IMR-90 (cell line): ENCODE results near the gene NPB. TPM values are rescaled to one million over a fixed set of nuclear protein-coding genes. Genes with fewer than 3 reads are reported as not detected.

Experiments
- ATAC-seq: fragments of 200-7000 bp; cut with Tn5 transposase; 2 replicates; pipeline ENCODE4 v1.9.1; 2020; ENCODE audit warnings: low read depth, mild to moderate bottlenecking, moderate library complexity
- BruUV-seq: library from RNA; stranded (reverse); fragments of 400-500 nt; replicated peaks from 2 replicates; lab custom pipeline; 2021; lab: Mats Ljungman, UMichigan
- CTCF ChIA-PET: fragments of 300-600 bp; formaldehyde crosslinking; extraction: SDS; loops from one replicate; lab custom pipeline; 2021; ENCODE audit warnings: antibody characterized with exemption; lab: Yijun Ruan, JAX
- POLR2A ChIA-PET: fragments of 300-600 bp; sonication (Branson Sonifier 250); formaldehyde crosslinking; loops from one replicate; lab custom pipeline; 2022; ENCODE audit warnings: antibody characterized with exemption; ENCODE audit not compliant: unreplicated experiment; lab: Charles Lee
- DNase-seq: peaks from one replicate; pipeline ENCODE4 v3.0.0; 2013
- H2AFZ ChIP-seq: replicated peaks from 2 replicates; pipeline ENCODE3; 2013; ENCODE audit warnings: low read length, mild to moderate bottlenecking; ENCODE audit not compliant: poor library complexity
- H2AK5ac ChIP-seq: 2 replicates; pipeline ENCODE4 v1.6.1; 2013; ENCODE audit warnings: low read depth, low read length, inconsistent platforms
- H2AK9ac ChIP-seq: replicated peaks from 2 replicates; pipeline ENCODE3; 2013; ENCODE audit warnings: mild to moderate bottlenecking, low read depth, low read length, moderate library complexity; ENCODE audit not compliant: poor library complexity
- H2BK120ac ChIP-seq: 2 replicates; pipeline ENCODE4 v1.6.1; 2013; ENCODE audit warnings: low read depth, low read length, inconsistent platforms
- H2BK15ac ChIP-seq: 3 replicates; pipeline ENCODE4 v1.6.1; 2013; ENCODE audit warnings: low read depth, low read length, inconsistent platforms
- H2BK20ac ChIP-seq: 2 replicates; pipeline ENCODE4 v1.6.1; 2013; ENCODE audit warnings: low read depth, mild to moderate bottlenecking, inconsistent platforms, low read length, moderate library complexity
- H2BK5ac ChIP-seq: 2 replicates; pipeline ENCODE4 v1.6.1; 2013; ENCODE audit warnings: mild to moderate bottlenecking, low read depth, low read length, inconsistent platforms; ENCODE audit not compliant: poor library complexity, severe bottlenecking
- H3K14ac ChIP-seq: replicated peaks from 2 replicates; pipeline ENCODE4 v1.6.1; 2013; ENCODE audit warnings: low read depth, low read length, inconsistent platforms
- H3K18ac ChIP-seq: 2 replicates; pipeline ENCODE4 v1.6.1; 2013; ENCODE audit warnings: low read depth, low read length, control low read depth
- H3K23ac ChIP-seq: 2 replicates; pipeline ENCODE4 v1.6.1; 2013; ENCODE audit warnings: low read depth, low read length, inconsistent platforms
- H3K27ac ChIP-seq: 2 replicates; pipeline ENCODE4 v1.5.1; 2013; ENCODE audit warnings: mild to moderate bottlenecking, control low read depth, low read length; ENCODE audit not compliant: insufficient read depth
- H3K27me3 ChIP-seq: 2 replicates; pipeline ENCODE4 v1.6.1; 2013; ENCODE audit warnings: low read length; ENCODE audit not compliant: control insufficient read depth, insufficient read depth
- H3K36me3 ChIP-seq: 2 replicates; pipeline ENCODE4 v1.6.1; 2013; ENCODE audit warnings: low read length, mixed read lengths; ENCODE audit not compliant: control insufficient read depth, insufficient read depth
- H3K4ac ChIP-seq: 2 replicates; pipeline ENCODE4 v1.6.1; 2013; ENCODE audit warnings: low read depth, low read length, inconsistent platforms
- H3K4me1 ChIP-seq: 2 replicates; pipeline ENCODE4 v1.6.1; 2013; ENCODE audit warnings: low read length, mixed read lengths; ENCODE audit not compliant: control insufficient read depth, insufficient read depth
- H3K4me2 ChIP-seq: 2 replicates; pipeline ENCODE4 v1.6.1; 2013; ENCODE audit warnings: low read depth, mild to moderate bottlenecking, control low read depth, low read length, moderate library complexity
- H3K4me3 ChIP-seq: 2 replicates; pipeline ENCODE4 v1.5.1; 2013; ENCODE audit warnings: low read depth, mild to moderate bottlenecking, control low read depth, low read length, moderate library complexity; ENCODE audit not compliant: insufficient read depth
- H3K56ac ChIP-seq: 2 replicates; pipeline ENCODE4 v1.6.1; 2013; ENCODE audit warnings: low read length, inconsistent platforms; ENCODE audit not compliant: insufficient read depth; ENCODE audit errors: extremely low read depth
- H3K79me1 ChIP-seq, 2 experiments: 2 replicates each; pipeline ENCODE4 v1.6.1; 2013; ENCODE audit warnings: low read length in 2 of 2, inconsistent platforms in 1 of 2, low read depth in 1 of 2
- H3K9ac ChIP-seq: 2 replicates; pipeline ENCODE4 v1.6.1; 2013; ENCODE audit warnings: low read depth, low read length, control low read depth
- H3K9me1 ChIP-seq: 2 replicates; pipeline ENCODE4 v1.6.1; 2013; ENCODE audit warnings: low read length, inconsistent platforms; ENCODE audit not compliant: insufficient read depth
- H3K9me3 ChIP-seq: 2 replicates; pipeline ENCODE4 v1.6.1; 2013; ENCODE audit warnings: low read length; ENCODE audit not compliant: control insufficient read depth, insufficient read depth
- H4K20me1 ChIP-seq: 2 replicates; pipeline ENCODE4 v1.6.1; 2013; ENCODE audit warnings: low read length, inconsistent platforms; ENCODE audit not compliant: insufficient read depth
- H4K5ac ChIP-seq: 2 replicates; pipeline ENCODE4 v1.6.1; 2013; ENCODE audit warnings: mild to moderate bottlenecking, low read depth, low read length, control low read depth
- H4K8ac ChIP-seq, 2 experiments: 2 replicates each; pipeline ENCODE4 v1.6.1; 2013; ENCODE audit warnings: low read depth in 2 of 2, low read length in 2 of 2, control low read depth in 1 of 2, inconsistent platforms in 1 of 2
- H4K91ac ChIP-seq: 2 replicates; pipeline ENCODE4 v1.6.1; 2013; ENCODE audit warnings: low read depth, low read length, inconsistent platforms; ENCODE audit not compliant: insufficient read depth
- CEBPB ChIP-seq: IDR thresholded peaks from 2 replicates; pipeline ENCODE4 v1.6.1; 2012; ENCODE audit warnings: low read depth, low read length, improper control_type of control experiment
- CHD1 ChIP-seq: IDR thresholded peaks from 2 replicates; pipeline ENCODE4 v1.6.1; 2012; ENCODE audit warnings: low read depth, low read length, improper control_type of control experiment
- FOS ChIP-seq: fragments of 150-350 bp; IDR thresholded peaks from 2 replicates; pipeline ENCODE4 v1.6.1; 2016; ENCODE audit warnings: low read depth, low read length
- MAFK ChIP-seq: IDR thresholded peaks from 2 replicates; pipeline ENCODE4 v1.6.1; 2012; ENCODE audit warnings: low read depth, low read length, improper control_type of control experiment
- MAZ ChIP-seq: IDR thresholded peaks from 2 replicates; pipeline ENCODE4 v1.6.1; 2012; ENCODE audit warnings: low read depth, mild to moderate bottlenecking, low read length, improper control_type of control experiment, moderate library complexity, borderline replicate concordance
- NFE2L2 ChIP-seq: fragments of 150-350 bp; IDR thresholded peaks from 2 replicates; pipeline ENCODE4 v1.6.1; 2016; ENCODE audit warnings: low read depth, mild to moderate bottlenecking, low read length
- RAD21 ChIP-seq: IDR thresholded peaks from 2 replicates; pipeline ENCODE4 v1.6.1; 2012; ENCODE audit warnings: low read length, improper control_type of control experiment
- RFX5 ChIP-seq: IDR thresholded peaks from 2 replicates; pipeline ENCODE4 v1.8.0; 2012; ENCODE audit warnings: low read depth, mild to moderate bottlenecking, low read length, moderate library complexity
- SMC3 ChIP-seq: fragments of 150-350 bp; IDR thresholded peaks from 2 replicates; pipeline ENCODE4 v1.6.1; 2016; ENCODE audit warnings: low read depth, mild to moderate bottlenecking, antibody characterized with exemption, low read length, moderate library complexity
- WGBS, 2 experiments: methylation state at CpG; one replicate each; pipeline versions ENCODE4 v1.1.5 to v1.1.7; 2013; ENCODE audit warnings: missing lambda C conversion rate in 2 of 2; ENCODE audit not compliant: insufficient read length in 1 of 2; ENCODE audit errors: extremely low coverage in 2 of 2; 5-methylcytosine and 5-hydroxymethylcytosine counted together
- dilution Hi-C: fragments of 300-500 bp; cut with HindIII; formaldehyde crosslinking; loops from one replicate; pipeline ENCODE4 v1.14.3; 2018; ENCODE audit warnings: low sequenced_read_pairs; ENCODE audit not compliant: unreplicated experiment
- in situ Hi-C: fragments of 300-500 bp; cut with MboI; formaldehyde crosslinking; loops from 3 replicates; pipeline ENCODE4 v1.14.3; 2019; ENCODE audit warnings: low sequenced_read_pairs, inconsistent platforms, mixed read lengths
- intact Hi-C: fragments of 100-400 bp; cut with micrococcal nuclease; formaldehyde crosslinking; loops from 2 replicates; pipeline ENCODE4 v1.10.0; 2022
- polyA plus RNA-seq, 3 experiments: library from polyadenylated mRNA; depleted of rRNA; stranded (reverse); fragments of >200 nt; gene quantifications; 2 replicates each; pipeline ENCODE4 v1.2.3, GENCODE V29; 2012; ENCODE audit warnings: low replicate concordance in 1 of 3
- total RNA-seq: library from RNA; depleted of rRNA; stranded (reverse); fragments of >200 nt; gene quantifications from 2 replicates; pipeline ENCODE4 v1.2.3, GENCODE V29; 2012
- TF ChIP-seq, protein P1 (sequence below): conservative IDR thresholded peaks from 2 replicates; pipeline ENCODE4 v1.5.1; 2012; ENCODE audit warnings: mild to moderate bottlenecking, low read depth, low read length, improper control_type of control experiment
- TF ChIP-seq, protein P2 (sequence below): fragments of 150-350 bp; IDR thresholded peaks from 2 replicates; pipeline ENCODE4 v1.6.1; 2016; ENCODE audit warnings: low read depth, mild to moderate bottlenecking, low read length, moderate library complexity, borderline replicate concordance

The NPB gene
- total and polyA plus RNA-seq, 2 of the 4 experiments (the other 2 are of a cell fraction), result 0.51 TPM; not detected in 1

DNA sequence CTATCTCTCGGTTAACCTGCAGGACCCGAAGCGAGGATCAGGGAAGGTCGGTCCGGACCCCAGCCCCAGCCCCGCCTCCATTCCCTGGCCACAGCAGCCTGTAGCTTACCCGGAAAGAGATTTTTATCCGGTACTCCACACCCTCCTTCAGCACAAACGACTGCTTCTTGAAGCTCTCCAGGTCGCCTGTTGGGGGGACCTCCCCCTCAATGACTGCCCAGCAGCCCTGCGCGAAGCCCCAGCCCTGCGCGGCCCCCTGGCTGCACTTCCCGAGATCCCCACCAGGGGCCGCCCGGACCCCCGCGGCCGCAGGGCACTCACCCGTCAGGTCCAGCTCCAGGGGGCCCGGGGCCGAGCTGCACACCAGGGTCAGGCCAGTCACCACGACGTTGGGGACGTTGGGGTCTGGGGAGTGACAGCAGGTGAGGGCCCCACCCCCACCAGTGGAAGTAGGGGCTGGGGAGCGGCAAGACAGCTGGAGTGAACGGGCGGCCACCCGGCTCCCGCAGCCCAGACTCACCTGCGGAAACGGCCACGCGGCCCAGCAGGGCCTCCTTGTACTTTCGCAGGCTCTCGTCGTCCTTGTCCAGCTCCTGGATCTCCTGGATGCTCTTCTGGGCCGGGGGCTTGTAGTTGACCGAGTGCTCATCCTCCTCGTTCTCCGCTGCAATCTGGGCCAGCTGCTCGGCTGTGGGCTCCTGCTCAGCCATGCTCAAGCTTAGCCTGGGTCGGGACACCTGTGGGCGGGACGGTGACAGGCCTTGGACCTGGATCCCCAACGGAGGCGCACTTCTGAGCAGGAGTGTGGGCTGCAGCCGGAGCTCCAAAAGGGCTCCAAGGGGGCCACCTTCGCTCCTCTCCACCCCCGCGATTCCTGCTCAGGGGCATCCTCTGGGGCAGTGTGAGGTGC lies 32.6 kb upstream of the NPB start:
- WGBS, 2 experiments, result 54% methylated on average over 20 of the region's 52 CpGs; no CpG with 5 or more reads in 1 of the 2 experiments
- peaks cover 34% of the 10 kb centered on the region for H3K36me3 ChIP-seq
- in situ Hi-C loops, result no loop called here
- peak overlapping the region; percentile 96 for H3K27ac ChIP-seq
- peak overlapping the region; percentile 26 to 51; a peak in 3 of 4 replicates for H4K8ac ChIP-seq
- H2BK15ac ChIP-seq, result peak overlapping the region; percentile 8; the same call in 1 of the 3 replicates
- peak overlapping the region; percentile 96 for H2AK5ac ChIP-seq
- H3K27me3 ChIP-seq, result no peaks in the 10 kb centered on the region
- H3K56ac ChIP-seq, result no peak overlapping the region; the same call in 1 of the 2 replicates
- peak overlapping the region; percentile 99 for H2BK5ac ChIP-seq
- peak overlapping the region; percentile 71 for H2AFZ ChIP-seq
- ChIA-PET CTCF (interaction anchor here (0.6 to 0.7 kb wide), 2 partner anchors 15 to 23 kb away, joined by 3 to 4 read pairs; no protein-coding TSS in a partner anchor), POLR2A (no interaction called here)
- H3K9ac ChIP-seq, result peak overlapping the region; percentile 87
- ATAC-seq, result peak; percentile 8; the same call in 1 of the 2 replicates
- H3K18ac ChIP-seq, result no peak overlapping the region
- no peak overlapping the region; the same call in 1 of the 2 replicates for H2BK20ac ChIP-seq
- peaks cover 35% of the 10 kb centered on the region for H3K4me1 ChIP-seq
- H4K20me1 ChIP-seq, result peaks cover 49% of the 10 kb centered on the region
- H3K79me1 ChIP-seq, result peaks cover 5 to 72% of the 10 kb centered on the region in 2 experiments; a peak in 3 of 4 replicates
- TF ChIP-seq MAFK (no peak), SMC3 (peak; percentile 42), RAD21 (no peak; the same call in 1 of the 2 replicates), CHD1 (no peak), NFE2L2 (no peak), RFX5 (no peak), FOS (no peak), MAZ (peak; percentile 46; the same call in 1 of the 2 replicates), CEBPB (no peak)
- TF ChIP-seq, protein P1, sequence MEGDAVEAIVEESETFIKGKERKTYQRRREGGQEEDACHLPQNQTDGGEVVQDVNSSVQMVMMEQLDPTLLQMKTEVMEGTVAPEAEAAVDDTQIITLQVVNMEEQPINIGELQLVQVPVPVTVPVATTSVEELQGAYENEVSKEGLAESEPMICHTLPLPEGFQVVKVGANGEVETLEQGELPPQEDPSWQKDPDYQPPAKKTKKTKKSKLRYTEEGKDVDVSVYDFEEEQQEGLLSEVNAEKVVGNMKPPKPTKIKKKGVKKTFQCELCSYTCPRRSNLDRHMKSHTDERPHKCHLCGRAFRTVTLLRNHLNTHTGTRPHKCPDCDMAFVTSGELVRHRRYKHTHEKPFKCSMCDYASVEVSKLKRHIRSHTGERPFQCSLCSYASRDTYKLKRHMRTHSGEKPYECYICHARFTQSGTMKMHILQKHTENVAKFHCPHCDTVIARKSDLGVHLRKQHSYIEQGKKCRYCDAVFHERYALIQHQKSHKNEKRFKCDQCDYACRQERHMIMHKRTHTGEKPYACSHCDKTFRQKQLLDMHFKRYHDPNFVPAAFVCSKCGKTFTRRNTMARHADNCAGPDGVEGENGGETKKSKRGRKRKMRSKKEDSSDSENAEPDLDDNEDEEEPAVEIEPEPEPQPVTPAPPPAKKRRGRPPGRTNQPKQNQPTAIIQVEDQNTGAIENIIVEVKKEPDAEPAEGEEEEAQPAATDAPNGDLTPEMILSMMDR, result peak; percentile 59
- TF ChIP-seq, protein P2, sequence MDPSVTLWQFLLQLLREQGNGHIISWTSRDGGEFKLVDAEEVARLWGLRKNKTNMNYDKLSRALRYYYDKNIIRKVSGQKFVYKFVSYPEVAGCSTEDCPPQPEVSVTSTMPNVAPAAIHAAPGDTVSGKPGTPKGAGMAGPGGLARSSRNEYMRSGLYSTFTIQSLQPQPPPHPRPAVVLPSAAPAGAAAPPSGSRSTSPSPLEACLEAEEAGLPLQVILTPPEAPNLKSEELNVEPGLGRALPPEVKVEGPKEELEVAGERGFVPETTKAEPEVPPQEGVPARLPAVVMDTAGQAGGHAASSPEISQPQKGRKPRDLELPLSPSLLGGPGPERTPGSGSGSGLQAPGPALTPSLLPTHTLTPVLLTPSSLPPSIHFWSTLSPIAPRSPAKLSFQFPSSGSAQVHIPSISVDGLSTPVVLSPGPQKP, result no peak
- H3K4me3 ChIP-seq, result peak overlapping the region; percentile 87
- H3K9me1 ChIP-seq, result peaks cover 8% of the 10 kb centered on the region; the same call in 1 of the 2 replicates
- dilution Hi-C loops, result no loop called here
- H3K4ac ChIP-seq, result peak overlapping the region; percentile 94
- peak overlapping the region; percentile 14; the same call in 1 of the 2 replicates for H2BK120ac ChIP-seq
- H3K14ac ChIP-seq, result peak overlapping the region; percentile 83
- H2AK9ac ChIP-seq, result peak overlapping the region; percentile 99
- DNase-seq, result no peak
- BruUV-seq, result no TSS peak
- H3K4me2 ChIP-seq, result peak overlapping the region; percentile 93
- intact Hi-C loops, result no loop called here
- H3K9me3 ChIP-seq, result no peaks in the 10 kb centered on the region
- no peak overlapping the region for H4K5ac ChIP-seq
- H4K91ac ChIP-seq, result peak overlapping the region; percentile 54
- peak overlapping the region; percentile 94; the same call in 1 of the 2 replicates for H3K23ac ChIP-seq
